Measurements from ENCODE around the gene SHF.

- TF ChIP-seq, protein P1, sequence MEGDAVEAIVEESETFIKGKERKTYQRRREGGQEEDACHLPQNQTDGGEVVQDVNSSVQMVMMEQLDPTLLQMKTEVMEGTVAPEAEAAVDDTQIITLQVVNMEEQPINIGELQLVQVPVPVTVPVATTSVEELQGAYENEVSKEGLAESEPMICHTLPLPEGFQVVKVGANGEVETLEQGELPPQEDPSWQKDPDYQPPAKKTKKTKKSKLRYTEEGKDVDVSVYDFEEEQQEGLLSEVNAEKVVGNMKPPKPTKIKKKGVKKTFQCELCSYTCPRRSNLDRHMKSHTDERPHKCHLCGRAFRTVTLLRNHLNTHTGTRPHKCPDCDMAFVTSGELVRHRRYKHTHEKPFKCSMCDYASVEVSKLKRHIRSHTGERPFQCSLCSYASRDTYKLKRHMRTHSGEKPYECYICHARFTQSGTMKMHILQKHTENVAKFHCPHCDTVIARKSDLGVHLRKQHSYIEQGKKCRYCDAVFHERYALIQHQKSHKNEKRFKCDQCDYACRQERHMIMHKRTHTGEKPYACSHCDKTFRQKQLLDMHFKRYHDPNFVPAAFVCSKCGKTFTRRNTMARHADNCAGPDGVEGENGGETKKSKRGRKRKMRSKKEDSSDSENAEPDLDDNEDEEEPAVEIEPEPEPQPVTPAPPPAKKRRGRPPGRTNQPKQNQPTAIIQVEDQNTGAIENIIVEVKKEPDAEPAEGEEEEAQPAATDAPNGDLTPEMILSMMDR (IDR thresholded peaks at IDR 0.05) = no peak
- TF ChIP-seq EZH2 (IDR thresholded peaks at IDR 0.05; ENCODE audit: borderline replicate concordance, insufficient read depth, low read depth, low read length, poor library complexity, severe bottlenecking) = no peak
These were observed 20.0 kb downstream of the SHF start for GRCh38 chr15:45167631-45168205.

All from B cell (primary cell).